Measurements from ENCODE around the gene FAM163B.

The FAM163B gene

GRCh38 chr9:133532937-133533668 lies 76.1 kb downstream of the FAM163B start:
- H3K9ac ChIP-seq (ENCODE audit: low read depth, low read length): no peak overlapping the region
- peaks cover 34% of the 10 kb centered on the region for H3K27me3 ChIP-seq (ENCODE audit: insufficient read depth, low read length)
- H3K4me3 ChIP-seq (ENCODE audit: low read length): no peak overlapping the region
- H3K4me1 ChIP-seq (ENCODE audit: insufficient read depth, low read length): peaks cover 10% of the 10 kb centered on the region; the same call in 1 of the 2 replicates
- no peak overlapping the region for H3K27ac ChIP-seq (ENCODE audit: low read length)
- H3K9me3 ChIP-seq (ENCODE audit: insufficient read depth, low read depth, low read length): no peaks in the 10 kb centered on the region
- no peaks in the 10 kb centered on the region for H3K36me3 ChIP-seq (ENCODE audit: insufficient read depth, low read depth, low read length)

GRCh38 chr9:133531293-133531692 lies 77.9 kb downstream of the FAM163B start:
- H3K9ac ChIP-seq (ENCODE audit: low read depth, low read length): no peak overlapping the region
- no peak overlapping the region for H3K27ac ChIP-seq (ENCODE audit: low read length)
- H3K36me3 ChIP-seq (ENCODE audit: insufficient read depth, low read depth, low read length): no peaks in the 10 kb centered on the region
- peaks cover 23% of the 10 kb centered on the region; the same call in 1 of the 2 replicates for H3K4me1 ChIP-seq (ENCODE audit: insufficient read depth, low read length)
- H3K9me3 ChIP-seq (ENCODE audit: insufficient read depth, low read depth, low read length): no peaks in the 10 kb centered on the region
- H3K4me3 ChIP-seq (ENCODE audit: low read length): no peak overlapping the region
- H3K27me3 ChIP-seq (ENCODE audit: insufficient read depth, low read length): peaks cover 38% of the 10 kb centered on the region

- Histone ChIP-seq H3K27me3 (ENCODE audit: insufficient read depth, low read length) (peaks cover 25% of the 10 kb centered on the region), H3K9me3 (ENCODE audit: insufficient read depth, low read depth, low read length) (no peaks in the 10 kb centered on the region), H3K36me3 (ENCODE audit: insufficient read depth, low read depth, low read length) (no peaks in the 10 kb centered on the region), H3K4me3 (ENCODE audit: low read length) (no peak overlapping the region), H3K4me1 (ENCODE audit: insufficient read depth, low read length) (peaks cover 32% of the 10 kb centered on the region; the same call in 1 of the 2 replicates), H3K9ac (ENCODE audit: low read depth, low read length) (no peak overlapping the region), H3K27ac (ENCODE audit: low read length) (no peak overlapping the region)
Measured at GRCh38 chr9:133529874-133530273, 79.3 kb downstream of the FAM163B start.

GRCh38 chr9:133529457-133529856 lies 79.7 kb downstream of the FAM163B start:
- Histone ChIP-seq H3K9ac (ENCODE audit: low read depth, low read length) (no peak overlapping the region), H3K4me3 (ENCODE audit: low read length) (no peak overlapping the region), H3K27me3 (ENCODE audit: insufficient read depth, low read length) (peaks cover 22% of the 10 kb centered on the region), H3K4me1 (ENCODE audit: insufficient read depth, low read length) (peaks cover 32% of the 10 kb centered on the region; the same call in 1 of the 2 replicates), H3K27ac (ENCODE audit: low read length) (no peak overlapping the region), H3K9me3 (ENCODE audit: insufficient read depth, low read depth, low read length) (no peaks in the 10 kb centered on the region), H3K36me3 (ENCODE audit: insufficient read depth, low read depth, low read length) (no peaks in the 10 kb centered on the region)

- Histone ChIP-seq H3K9ac (ENCODE audit: low read depth, low read length) (no peak overlapping the region), H3K27ac (ENCODE audit: low read length) (no peak overlapping the region), H3K36me3 (ENCODE audit: insufficient read depth, low read depth, low read length) (no peaks in the 10 kb centered on the region), H3K9me3 (ENCODE audit: insufficient read depth, low read depth, low read length) (no peaks in the 10 kb centered on the region), H3K4me3 (ENCODE audit: low read length) (no peak overlapping the region), H3K27me3 (ENCODE audit: insufficient read depth, low read length) (peaks cover 16% of the 10 kb centered on the region), H3K4me1 (ENCODE audit: insufficient read depth, low read length) (peaks cover 28% of the 10 kb centered on the region; the same call in 1 of the 2 replicates)
Measured at GRCh38 chr9:133528876-133529241, 80.3 kb downstream of the FAM163B start.

GRCh38 chr9:133528001-133528875 lies 81.0 kb downstream of the FAM163B start:
- H3K27me3 ChIP-seq (ENCODE audit: insufficient read depth, low read length): peaks cover 10% of the 10 kb centered on the region
- no peak overlapping the region for H3K9ac ChIP-seq (ENCODE audit: low read depth, low read length)
- H3K9me3 ChIP-seq (ENCODE audit: insufficient read depth, low read depth, low read length): no peaks in the 10 kb centered on the region
- H3K4me1 ChIP-seq (ENCODE audit: insufficient read depth, low read length): peaks cover 26% of the 10 kb centered on the region; the same call in 1 of the 2 replicates
- H3K4me3 ChIP-seq (ENCODE audit: low read length): no peak overlapping the region; the same call in 1 of the 2 replicates
- no peak overlapping the region for H3K27ac ChIP-seq (ENCODE audit: low read length)
- no peaks in the 10 kb centered on the region for H3K36me3 ChIP-seq (ENCODE audit: insufficient read depth, low read depth, low read length)

- H3K4me1 ChIP-seq (ENCODE audit: insufficient read depth, low read length): peaks cover 26% of the 10 kb centered on the region; the same call in 1 of the 2 replicates
- H3K9me3 ChIP-seq (ENCODE audit: insufficient read depth, low read depth, low read length): no peaks in the 10 kb centered on the region
- no peak overlapping the region for H3K27ac ChIP-seq (ENCODE audit: low read length)
- H3K4me3 ChIP-seq (ENCODE audit: low read length): no peak overlapping the region; the same call in 1 of the 2 replicates
- H3K9ac ChIP-seq (ENCODE audit: low read depth, low read length): no peak overlapping the region
- no peaks in the 10 kb centered on the region for H3K36me3 ChIP-seq (ENCODE audit: insufficient read depth, low read depth, low read length)
- peaks cover 7% of the 10 kb centered on the region; the same call in 1 of the 2 replicates for H3K27me3 ChIP-seq (ENCODE audit: insufficient read depth, low read length)
Measured at GRCh38 chr9:133527444-133527920, 81.7 kb downstream of the FAM163B start.

All from iPS-20b (cell line).